H1 (cell line): ENCODE data around the gene SIN3B. TPM values are rescaled to one million over a fixed set of nuclear protein-coding genes. Genes with fewer than 3 reads are reported as not detected.
A peak's percentile ranks its signal among the peaks of the same experiment; 100 is the strongest.

Experiments
- CTCF ChIA-PET: fragments of 300-600 bp; sonication (Branson Sonifier 250); formaldehyde crosslinking; loops from one replicate; lab custom pipeline; 2021; ENCODE audit not compliant: partially characterized antibody; lab: Charles Lee
- POLR2A ChIA-PET: fragments of 300-600 bp; sonication (Branson Sonifier 250); formaldehyde crosslinking; loops from one replicate; lab custom pipeline; 2021; ENCODE audit warnings: inconsistent platforms; ENCODE audit not compliant: partially characterized antibody; lab: Charles Lee
- DNase-seq, 2 experiments: peaks; one replicate each; pipeline versions ENCODE4 v3.0.0 to v3.0.0-alpha.2; 2010 to 2022; ENCODE audit warnings: low spot score in 2 of 2, low read depth in 1 of 2, mixed read lengths in 1 of 2
- FAIRE-seq: peaks from 2 replicates; lab custom pipeline; 2011; peaks lifted over from hg19 to GRCh38; lab: Jason Lieb, UNC
- H2AFZ ChIP-seq: 2 replicates; pipeline ENCODE4 v1.8.1; 2012; ENCODE audit warnings: low read length, inconsistent platforms
- H2AK5ac ChIP-seq: 2 replicates; pipeline ENCODE4 v1.6.1; 2013; ENCODE audit warnings: low read depth, low read length
- H2BK120ac ChIP-seq: replicated peaks from 2 replicates; pipeline ENCODE3; 2013; ENCODE audit warnings: low read depth, low read length, inconsistent platforms
- H2BK12ac ChIP-seq: 2 replicates; pipeline ENCODE4 v1.6.1; 2013; ENCODE audit warnings: low read depth, low read length
- H2BK15ac ChIP-seq: 2 replicates; pipeline ENCODE4 v1.6.1; 2013; ENCODE audit warnings: low read length
- H2BK20ac ChIP-seq: 2 replicates; pipeline ENCODE4 v1.6.1; 2013; ENCODE audit warnings: low read length
- H2BK5ac ChIP-seq: 2 replicates; pipeline ENCODE4 v1.6.1; 2013; ENCODE audit warnings: low read depth, low read length
- H3K14ac ChIP-seq: 2 replicates; pipeline ENCODE4 v1.6.1; 2013; ENCODE audit warnings: inconsistent platforms; ENCODE audit not compliant: insufficient read length
- H3K18ac ChIP-seq: 2 replicates; pipeline ENCODE4 v1.6.1; 2013; ENCODE audit warnings: low read length; ENCODE audit errors: extremely low read depth
- H3K23ac ChIP-seq: 2 replicates; pipeline ENCODE4 v1.6.1; 2013; ENCODE audit warnings: inconsistent platforms; ENCODE audit not compliant: insufficient read length
- H3K23me2 ChIP-seq: 2 replicates; pipeline ENCODE4 v1.6.1; 2013; ENCODE audit warnings: low read depth, low read length
- H3K27ac ChIP-seq: 2 replicates; pipeline ENCODE4 v1.6.1; 2011; ENCODE audit warnings: low read depth, low read length, inconsistent platforms
- H3K27me3 ChIP-seq, 4 experiments: replicated peaks in 1 of 4; 1 replicate in 1 of 4; 2 replicates in 3 of 4; pipeline versions ENCODE4 v1.6.1 to v1.8.1; 2011 to 2013; ENCODE audit warnings: low read length in 3 of 4, mild to moderate bottlenecking in 3 of 4, inconsistent platforms in 2 of 4, mixed read lengths in 2 of 4, moderate library complexity in 1 of 4; ENCODE audit not compliant: control insufficient read depth in 3 of 4, insufficient read depth in 3 of 4; ENCODE audit errors: extremely low read depth in 1 of 4
- H3K36me3 ChIP-seq, 4 experiments: 2 replicates each; pipeline versions ENCODE4 v1.6.1 to v1.8.1; 2011 to 2013; ENCODE audit warnings: mild to moderate bottlenecking in 4 of 4, low read length in 3 of 4, moderate library complexity in 2 of 4, control low read depth in 1 of 4, inconsistent platforms in 1 of 4; ENCODE audit not compliant: insufficient read depth in 4 of 4, control insufficient read depth in 2 of 4
- H3K4ac ChIP-seq: replicated peaks from 2 replicates; pipeline ENCODE3; 2013; ENCODE audit warnings: low read length, low read depth, mixed read lengths, inconsistent platforms; ENCODE audit not compliant: insufficient read length
- H3K4me1 ChIP-seq, 4 experiments: replicated peaks in 1 of 4; 1 replicate in 1 of 4; 2 replicates in 3 of 4; pipeline versions ENCODE4 v1.6.1 to v1.8.1; 2011 to 2013; ENCODE audit warnings: low read length in 3 of 4, inconsistent platforms in 2 of 4, mixed read lengths in 1 of 4; ENCODE audit not compliant: insufficient read depth in 4 of 4, control insufficient read depth in 3 of 4
- H3K4me2 ChIP-seq, 2 experiments: 2 replicates each; pipeline versions ENCODE4 v1.6.1 to v1.8.1; 2011 to 2013; ENCODE audit warnings: low read depth in 2 of 2, low read length in 2 of 2, control low read depth in 1 of 2, inconsistent platforms in 1 of 2, mild to moderate bottlenecking in 1 of 2; ENCODE audit not compliant: insufficient read depth in 1 of 2
- H3K4me3 ChIP-seq, 4 experiments: fragments of 200-600, 300-600 bp in 1 of 4; sonication (generic), shearing (Covaris generic), sonication (Bioruptor Twin) in 1 of 4; 2 replicates each; pipeline versions ENCODE4 v1.5.1 to v1.8.1; 2011 to 2016; ENCODE audit warnings: low read length in 4 of 4, low read depth in 3 of 4, control low read depth in 2 of 4, inconsistent platforms in 2 of 4, mild to moderate bottlenecking in 2 of 4, mixed read lengths in 1 of 4, moderate library complexity in 1 of 4; ENCODE audit not compliant: insufficient read depth in 2 of 4; ENCODE audit errors: extremely low read depth in 1 of 4
- H3K56ac ChIP-seq: replicated peaks from 2 replicates; pipeline ENCODE3; 2013; ENCODE audit warnings: low read depth, mild to moderate bottlenecking, mixed read lengths, low read length, inconsistent platforms; ENCODE audit not compliant: insufficient read length
- H3K79me1 ChIP-seq: 2 replicates; pipeline ENCODE4 v1.6.1; 2013; ENCODE audit warnings: low read depth, low read length, control low read depth
- H3K79me2 ChIP-seq, 2 experiments: 2 replicates each; pipeline versions ENCODE4 v1.6.1 to v1.8.1; 2012 to 2013; ENCODE audit warnings: low read length in 2 of 2, mild to moderate bottlenecking in 2 of 2, inconsistent platforms in 1 of 2; ENCODE audit not compliant: insufficient read depth in 2 of 2, control insufficient read depth in 1 of 2
- H3K9ac ChIP-seq, 4 experiments: replicated peaks in 1 of 4; 1 replicate in 1 of 4; 2 replicates in 3 of 4; pipeline versions ENCODE4 v1.6.1 to v1.8.1; 2011 to 2013; ENCODE audit warnings: low read depth in 3 of 4, low read length in 3 of 4, control low read depth in 2 of 4, mild to moderate bottlenecking in 2 of 4, moderate library complexity in 2 of 4, inconsistent platforms in 1 of 4; ENCODE audit errors: extremely low read depth in 1 of 4
- H3K9me3 ChIP-seq, 2 experiments: 2 replicates each; pipeline versions ENCODE4 v1.6.1 to v1.8.1; 2012 to 2013; ENCODE audit warnings: mild to moderate bottlenecking in 2 of 2, moderate library complexity in 2 of 2, control low read depth in 1 of 2, inconsistent platforms in 1 of 2, low read depth in 1 of 2, low read length in 1 of 2, mixed read lengths in 1 of 2; ENCODE audit not compliant: insufficient read depth in 2 of 2
- H4K20me1 ChIP-seq, 2 experiments: replicated peaks in 1 of 2; 2 replicates each; pipeline versions ENCODE3 to v1.8.1; 2011 to 2013; ENCODE audit warnings: inconsistent platforms in 2 of 2, low read length in 2 of 2, mild to moderate bottlenecking in 1 of 2; ENCODE audit not compliant: insufficient read depth in 2 of 2, control insufficient read depth in 1 of 2
- H4K5ac ChIP-seq: 2 replicates; pipeline ENCODE4 v1.6.1; 2013; ENCODE audit warnings: low read length, low read depth, mixed read lengths, inconsistent platforms; ENCODE audit not compliant: insufficient read length
- H4K8ac ChIP-seq: 2 replicates; pipeline ENCODE4 v1.8.0; 2013; ENCODE audit warnings: mild to moderate bottlenecking, moderate library complexity, low read length, inconsistent platforms; ENCODE audit not compliant: insufficient read depth; ENCODE audit errors: extremely low read depth
- H4K91ac ChIP-seq: replicated peaks from 2 replicates; pipeline ENCODE3; 2013; ENCODE audit warnings: low read length, mixed read lengths, inconsistent platforms; ENCODE audit not compliant: insufficient read length
- BACH1 ChIP-seq: IDR thresholded peaks from 2 replicates; pipeline ENCODE4 v1.6.1; 2012; ENCODE audit warnings: low read length, improper control_type of control experiment
- BRCA1 ChIP-seq: IDR thresholded peaks from 2 replicates; pipeline ENCODE4 v1.6.1; 2012; ENCODE audit warnings: low read depth, low read length, improper control_type of control experiment
- CHD1 ChIP-seq: IDR thresholded peaks from 2 replicates; pipeline ENCODE4 v1.6.1; 2012; ENCODE audit warnings: low read depth, low read length, improper control_type of control experiment
- CTBP2 ChIP-seq: IDR thresholded peaks from 2 replicates; pipeline ENCODE4 v1.7.0; 2011; ENCODE audit warnings: borderline replicate concordance, mild to moderate bottlenecking, moderate library complexity, mixed read lengths, low read length; ENCODE audit not compliant: insufficient read depth, insufficient read length
- HDAC6 ChIP-seq: IDR thresholded peaks from one replicate; pipeline ENCODE4 v1.7.1; 2012; ENCODE audit warnings: low read depth, mild to moderate bottlenecking, inconsistent platforms, low read length, moderate library complexity
- JUN ChIP-seq: IDR thresholded peaks from 2 replicates; pipeline ENCODE4 v1.6.1; 2011; ENCODE audit warnings: low read depth, mild to moderate bottlenecking, improper control_type of control experiment, low read length
- KDM4A ChIP-seq: IDR thresholded peaks from one replicate; pipeline ENCODE4 v1.7.1; 2012; ENCODE audit warnings: low read depth, mild to moderate bottlenecking, moderate library complexity, low read length, inconsistent platforms; ENCODE audit not compliant: severe bottlenecking
- PHF8 ChIP-seq: fragments of 200-600 bp; sonication (generic); conservative IDR thresholded peaks from 2 replicates; pipeline ENCODE4 v1.7.1; 2012; ENCODE audit warnings: low read depth, mild to moderate bottlenecking, inconsistent platforms, low read length, moderate library complexity
- POLR2AphosphoS5 ChIP-seq: IDR thresholded peaks from 2 replicates; pipeline ENCODE4 v1.6.1; 2011; ENCODE audit warnings: low read depth, low read length
- POU5F1 ChIP-seq: IDR thresholded peaks from 2 replicates; pipeline ENCODE4 v1.6.1; 2011; ENCODE audit warnings: low read depth, mild to moderate bottlenecking, low read length, moderate library complexity
- SIX5 ChIP-seq: IDR thresholded peaks from 2 replicates; pipeline ENCODE4 v1.6.1; 2011; ENCODE audit warnings: mild to moderate bottlenecking, low read depth, low read length
- SP1 ChIP-seq: IDR thresholded peaks from 2 replicates; pipeline ENCODE4 v1.6.1; 2011; ENCODE audit warnings: low read depth, low read length
- TEAD4 ChIP-seq: IDR thresholded peaks from 2 replicates; pipeline ENCODE4 v1.6.1; 2012; ENCODE audit warnings: low read depth, low read length, inconsistent platforms, mixed read lengths
- YY1 ChIP-seq: IDR thresholded peaks from 2 replicates; pipeline ENCODE4 v1.6.1; 2011; ENCODE audit warnings: low read depth, mild to moderate bottlenecking, low read length
- ZNF274 ChIP-seq: IDR thresholded peaks from 2 replicates; pipeline ENCODE4 v1.7.0; 2012; ENCODE audit warnings: low read length, borderline replicate concordance; ENCODE audit errors: extremely low read depth
- WGBS, 2 experiments: shearing (Covaris generic) in 1 of 2; methylation state at CpG; one replicate each; pipeline versions ENCODE4 v1.1.6 to v1.1.7; 2013 to 2015; ENCODE audit warnings: low lambda C conversion rate in 2 of 2, mixed read lengths in 2 of 2, inconsistent platforms in 1 of 2, low coverage in 1 of 2, missing lambda C conversion rate in 1 of 2; ENCODE audit not compliant: insufficient replicate concordance in 2 of 2, insufficient coverage in 1 of 2, insufficient read length in 1 of 2; ENCODE audit errors: extremely low coverage in 1 of 2, missing lambda C conversion rate in 1 of 2; 5-methylcytosine and 5-hydroxymethylcytosine counted together
- polyA plus RNA-seq, 7 experiments: library from polyadenylated mRNA; depleted of rRNA in 3 of 7; stranded (reverse) in 5 of 7; unstranded in 2 of 7; fragments of >200 nt in 5 of 7; fragments of 200-250 nt in 2 of 7; gene quantifications; 1 replicate in 5 of 7; 2 replicates in 1 of 7; 4 replicates in 1 of 7; pipeline versions ENCODE4 v1.2.1 to v1.2.3, GENCODE V29; 2011 to 2013; ENCODE audit warnings: missing spikeins in 2 of 7, mixed read lengths in 2 of 7
- total RNA-seq: library from RNA; stranded (reverse); fragmentation: NEBNext Ultra II Directional; extraction: Animal tissue kit (Norgen Biotek cat#: 25700); gene quantifications from 2 replicates; pipeline ENCODE4 v1.2.1, GENCODE V29; 2021
- TF ChIP-seq, protein P1 (sequence below): IDR thresholded peaks from 2 replicates; pipeline ENCODE4 v1.6.1; 2012; ENCODE audit warnings: inconsistent platforms

SIN3B gene
- total and polyA plus RNA-seq, 2 of the 8 experiments (the other 6 are each of a cell fraction or from before 2014, with no cell fraction given) = 29.5 to 71.1 TPM

DNA sequence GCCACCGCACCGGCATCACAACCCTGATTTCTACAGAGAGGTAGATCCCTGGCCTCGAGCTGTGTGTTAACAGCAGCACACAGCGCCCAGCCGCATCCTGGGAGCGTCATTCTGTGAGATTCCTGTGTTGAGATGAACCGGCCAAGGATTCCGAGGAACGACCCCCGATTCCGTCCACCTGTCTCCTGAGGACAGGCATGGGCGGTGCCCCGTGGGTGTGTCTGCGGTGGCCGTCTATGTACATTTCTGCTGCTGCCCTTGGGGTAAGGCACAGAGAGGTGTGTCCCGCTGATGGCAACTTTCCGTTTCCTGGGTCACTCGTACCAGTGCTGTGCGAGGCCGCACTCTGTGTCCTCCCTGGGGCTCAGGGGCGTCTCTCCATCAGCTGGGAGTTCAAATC, 43.5 kb downstream of the SIN3B start:
- WGBS, 2 experiments = 96% methylated on average over 21 of the region's 21 CpGs; no CpG with 5 or more reads in 1 of the 2 experiments
- no peak overlapping the region for H2BK20ac ChIP-seq
- CTCF ChIA-PET = interaction anchor here (1.9 kb wide), 1 partner anchor 53 kb away, joined by 4 read pairs; no protein-coding TSS in a partner anchor
- H3K14ac ChIP-seq = no peak overlapping the region
- POLR2A ChIA-PET = no interaction called here
- no peaks in the 10 kb centered on the region for H3K9me3 ChIP-seq
- H2BK5ac ChIP-seq = no peak overlapping the region
- H3K27me3 ChIP-seq = no peaks in the 10 kb centered on the region
- no peak overlapping the region for H2BK120ac ChIP-seq
- peaks cover 1 to 11% of the 10 kb centered on the region in 2 experiments for H4K20me1 ChIP-seq
- DNase-seq (no peak), FAIRE-seq (no peak)
- H2AFZ ChIP-seq = no peak overlapping the region
- H2BK15ac ChIP-seq = no peak overlapping the region
- no peak overlapping the region for H3K56ac ChIP-seq
- peaks cover 0 to 16% of the 10 kb centered on the region in 2 experiments; a peak in 2 of 4 replicates for H3K79me2 ChIP-seq
- H3K18ac ChIP-seq = no peak overlapping the region
- no peaks in the 10 kb centered on the region; a peak in 2 of 7 replicates for H3K4me1 ChIP-seq
- peaks cover 17 to 54% (median 46%) of the 10 kb centered on the region in 4 experiments for H3K36me3 ChIP-seq
- peaks cover 6% of the 10 kb centered on the region; the same call in 1 of the 2 replicates for H3K23me2 ChIP-seq
- no peak overlapping the region for H3K9ac ChIP-seq
- H3K27ac ChIP-seq = no peak overlapping the region
- H2AK5ac ChIP-seq = no peak overlapping the region
- peak overlapping the region; percentile 57; the same call in 1 of the 2 replicates for H4K8ac ChIP-seq
- H3K4me2 ChIP-seq = no peak overlapping the region
- H3K79me1 ChIP-seq = peaks cover 17% of the 10 kb centered on the region
- H3K4me3 ChIP-seq = no peak overlapping the region
- no peak overlapping the region for H4K91ac ChIP-seq
- no peak overlapping the region for H2BK12ac ChIP-seq
- no peak overlapping the region for H3K4ac ChIP-seq
- H3K23ac ChIP-seq = no peak overlapping the region
- H4K5ac ChIP-seq = no peak overlapping the region
- TF ChIP-seq CHD1 (no peak), KDM4A (no peak), BRCA1 (no peak), SIX5 (no peak), YY1 (no peak), JUN (no peak), ZNF274 (no peak), HDAC6 (no peak), SP1 (no peak), TEAD4 (no peak), CTBP2 (no peak), PHF8 (no peak), POU5F1 (no peak), BACH1 (no peak), POLR2AphosphoS5 (no peak)
- TF ChIP-seq, protein P1, sequence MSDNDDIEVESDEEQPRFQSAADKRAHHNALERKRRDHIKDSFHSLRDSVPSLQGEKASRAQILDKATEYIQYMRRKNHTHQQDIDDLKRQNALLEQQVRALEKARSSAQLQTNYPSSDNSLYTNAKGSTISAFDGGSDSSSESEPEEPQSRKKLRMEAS = no peak
